ENCODE measurements around the gene KLK6. TPM values are rescaled to one million over a fixed set of nuclear protein-coding genes. Genes with fewer than 3 reads are reported as not detected.

KLK6 gene
- total and polyA plus RNA-seq, 2 donors (not counting 3 experiments of a cell fraction or from before 2014, with no cell fraction given), result 0.12 TPM; not detected in 1

DNA sequence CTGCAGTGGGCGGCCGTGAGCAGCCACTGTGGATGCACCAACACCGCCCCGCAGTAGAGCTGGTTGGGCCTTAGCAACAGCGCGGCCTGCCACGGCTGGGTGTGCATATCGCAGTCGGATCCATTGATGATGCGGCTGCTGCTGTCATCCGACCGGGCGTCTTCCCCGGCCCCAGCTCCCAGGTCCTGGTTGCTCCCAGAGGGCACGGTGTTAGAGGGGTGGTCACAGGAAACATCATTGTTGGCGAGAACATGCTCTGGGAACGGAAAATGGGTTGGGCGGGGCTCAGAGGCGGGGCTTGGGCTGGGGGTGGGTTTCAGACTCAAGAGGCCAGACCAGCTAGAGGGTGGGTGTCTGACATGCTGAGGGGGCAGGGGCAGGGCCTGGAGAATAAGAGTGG lies 19.5 kb downstream of the KLK6 start:
- Histone ChIP-seq H3K27me3 (ENCODE audit: control insufficient read depth in 2 of 2, insufficient read depth in 2 of 2, low read length in 2 of 2) (no peaks in the 10 kb centered on the region), H3K9me3 (replicated peaks; ENCODE audit: control insufficient read depth, insufficient read depth, low read length) (no peaks in the 10 kb centered on the region), H2AFZ (ENCODE audit: low read depth, low read length) (no peak overlapping the region), H3K4me3 (replicated peaks in 1 of 3; ENCODE audit: insufficient read depth in 1 of 3, low read depth in 1 of 3, low read length in 3 of 3) (no peak overlapping the region), H3K79me2 (ENCODE audit: control insufficient read depth, insufficient read depth, low read length) (no peaks in the 10 kb centered on the region), H4K20me1 (replicated peaks; ENCODE audit: control insufficient read depth, extremely low read depth, insufficient read depth, low read length) (no peaks in the 10 kb centered on the region), H3K4me2 (ENCODE audit: insufficient read depth, low read length) (no peak overlapping the region), H3K9ac (replicated peaks; ENCODE audit: extremely low read depth, insufficient read depth, low read length) (no peak overlapping the region), H3K36me3 (ENCODE audit: control insufficient read depth in 2 of 2, extremely low read depth in 1 of 2, insufficient read depth in 2 of 2, low read length in 2 of 2) (no peaks in the 10 kb centered on the region), H3K9me1 (replicated peaks; ENCODE audit: control insufficient read depth, extremely low read depth, insufficient read depth, low read length) (no peaks in the 10 kb centered on the region), H3K27ac (ENCODE audit: insufficient read depth, low read depth, low read length) (no peak overlapping the region), H3K4me1 (ENCODE audit: control insufficient read depth, extremely low read depth, insufficient read depth, low read length) (no peaks in the 10 kb centered on the region)
- no TSS peak for BruUV-seq (replicated peaks)
- no peak for TF ChIP-seq POLR2AphosphoS5 (IDR thresholded peaks at IDR 0.05; ENCODE audit: insufficient read depth, low read depth, low read length)
- TF ChIP-seq JUN (IDR thresholded peaks at IDR 0.05; ENCODE audit: borderline replicate concordance, insufficient read depth, insufficient read length, low read depth), result no peak
- no peak for TF ChIP-seq FOS (IDR thresholded peaks at IDR 0.05; ENCODE audit: borderline replicate concordance, insufficient read depth, low read length)
- TF ChIP-seq EZH2 (IDR thresholded peaks at IDR 0.05; ENCODE audit: borderline replicate concordance, low read depth, low read length, severe bottlenecking), result no peak
- TF ChIP-seq MYC (IDR thresholded peaks at IDR 0.05; ENCODE audit: low read depth, low read length), result no peak
- TF ChIP-seq POLR2A (IDR thresholded peaks at IDR 0.05; ENCODE audit: low read depth, low read length), result no peak
- TF ChIP-seq GATA2 (IDR thresholded peaks at IDR 0.05; ENCODE audit: insufficient read depth, insufficient read length, low read depth, low read length), result no peak
- TF ChIP-seq, protein P1, sequence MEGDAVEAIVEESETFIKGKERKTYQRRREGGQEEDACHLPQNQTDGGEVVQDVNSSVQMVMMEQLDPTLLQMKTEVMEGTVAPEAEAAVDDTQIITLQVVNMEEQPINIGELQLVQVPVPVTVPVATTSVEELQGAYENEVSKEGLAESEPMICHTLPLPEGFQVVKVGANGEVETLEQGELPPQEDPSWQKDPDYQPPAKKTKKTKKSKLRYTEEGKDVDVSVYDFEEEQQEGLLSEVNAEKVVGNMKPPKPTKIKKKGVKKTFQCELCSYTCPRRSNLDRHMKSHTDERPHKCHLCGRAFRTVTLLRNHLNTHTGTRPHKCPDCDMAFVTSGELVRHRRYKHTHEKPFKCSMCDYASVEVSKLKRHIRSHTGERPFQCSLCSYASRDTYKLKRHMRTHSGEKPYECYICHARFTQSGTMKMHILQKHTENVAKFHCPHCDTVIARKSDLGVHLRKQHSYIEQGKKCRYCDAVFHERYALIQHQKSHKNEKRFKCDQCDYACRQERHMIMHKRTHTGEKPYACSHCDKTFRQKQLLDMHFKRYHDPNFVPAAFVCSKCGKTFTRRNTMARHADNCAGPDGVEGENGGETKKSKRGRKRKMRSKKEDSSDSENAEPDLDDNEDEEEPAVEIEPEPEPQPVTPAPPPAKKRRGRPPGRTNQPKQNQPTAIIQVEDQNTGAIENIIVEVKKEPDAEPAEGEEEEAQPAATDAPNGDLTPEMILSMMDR (IDR thresholded peaks at IDR 0.05; ENCODE audit: extremely low read depth in 1 of 2, insufficient read depth in 1 of 2, low read depth in 1 of 2, low read length in 2 of 2), result no peak
- TF ChIP-seq, protein P2, sequence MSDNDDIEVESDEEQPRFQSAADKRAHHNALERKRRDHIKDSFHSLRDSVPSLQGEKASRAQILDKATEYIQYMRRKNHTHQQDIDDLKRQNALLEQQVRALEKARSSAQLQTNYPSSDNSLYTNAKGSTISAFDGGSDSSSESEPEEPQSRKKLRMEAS (IDR thresholded peaks at IDR 0.05; ENCODE audit: insufficient read depth, insufficient read length), result no peak
- no peak for DNase-seq (ENCODE audit: low read depth, low spot score)
- intact Hi-C loops (cut with micrococcal nuclease), result no loop called here
- no peak for FAIRE-seq
- ChIA-PET CTCF (interaction anchor here (1.4 kb wide), 1 partner anchor 67 kb away, joined by 4 read pairs; no protein-coding TSS in a partner anchor), POLR2A (no interaction called here)
- dilution Hi-C loops (cut with MboI; ENCODE audit: extremely low pct_ligation_motif_present, low sequenced_read_pairs), result no loop called here

Data from endothelial cell of umbilical vein (primary cell).